HG03103 (cell line): ENCODE results near the gene SRP14.
"Not testable (repeated sequence)": the region's sequence is repeated elsewhere in the genome, so short reads cannot be mapped to it uniquely, and the experiment has no call there.

Experiments used
- ATAC-seq: cut with Tn5 transposase; IDR thresholded peaks from one replicate; pipeline ENCODE4 v1.9.1; 2021; ENCODE audit warnings: low read depth; ENCODE audit not compliant: unreplicated experiment

Gene SRP14

GRCh38 chr15:39996228-39996627, 42.8 kb downstream of the SRP14 start:
- not testable (repeated sequence) for ATAC-seq

- ATAC-seq: not testable (repeated sequence)
These were observed 46.0 kb downstream of the SRP14 start for GRCh38 chr15:39992953-39993352.

- no peak for ATAC-seq
These were observed 48.3 kb downstream of the SRP14 start for GRCh38 chr15:39990706-39991105.

- no peak for ATAC-seq
These were observed 51.2 kb downstream of the SRP14 start for GRCh38 chr15:39987821-39988220.
